Activated naive CD8-positive, alpha-beta T cell (primary cell): ENCODE measurements around the gene ETV7.

ENCODE experiments used
- H3K27ac Mint-ChIP-seq: one replicate; pipeline ENCODE4 v1.8.0; 2021; ENCODE audit warnings: mixed read lengths
- H3K27me3 Mint-ChIP-seq: one replicate; pipeline ENCODE4 v1.8.0; 2021; ENCODE audit warnings: mixed read lengths
- H3K36me3 Mint-ChIP-seq: one replicate; pipeline ENCODE4 v1.8.0; 2021; ENCODE audit warnings: mixed read lengths
- H3K4me1 Mint-ChIP-seq: one replicate; pipeline ENCODE4 v1.8.0; 2021; ENCODE audit warnings: low read depth, mixed read lengths
- H3K4me3 Mint-ChIP-seq: one replicate; pipeline ENCODE4 v1.8.0; 2021; ENCODE audit warnings: mild to moderate bottlenecking, mixed read lengths
- H3K9me3 Mint-ChIP-seq: one replicate; pipeline ENCODE4 v1.8.0; 2021; ENCODE audit warnings: low read depth, mixed read lengths

Gene ETV7

DNA sequence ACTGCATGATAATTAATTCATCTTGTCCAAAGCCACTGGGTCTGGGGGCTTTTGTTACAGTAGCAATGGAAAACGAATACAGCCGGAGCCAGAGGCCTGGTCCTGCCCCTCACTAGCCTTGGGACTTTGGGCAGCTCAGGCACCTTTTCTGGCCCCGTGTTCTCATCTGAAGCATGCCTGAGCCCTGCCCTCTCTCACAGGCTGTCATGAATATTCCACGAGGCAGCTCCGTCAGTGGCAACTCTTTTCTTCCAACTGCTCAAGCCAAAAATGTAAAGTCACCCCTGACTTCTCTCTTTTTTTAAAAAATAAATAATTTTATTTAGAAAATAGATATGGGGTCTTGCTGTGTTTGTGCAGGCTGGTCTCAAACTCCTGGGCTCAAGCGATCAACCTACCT, 56.1 kb downstream of the ETV7 start:
- Mint-ChIP-seq H3K36me3 (no peaks in the 10 kb centered on the region), H3K27me3 (peaks cover 12% of the 10 kb centered on the region), H3K9me3 (no peaks in the 10 kb centered on the region), H3K4me1 (peaks cover 3% of the 10 kb centered on the region), H3K4me3 (no peak overlapping the region), H3K27ac (no peak overlapping the region)

DNA sequence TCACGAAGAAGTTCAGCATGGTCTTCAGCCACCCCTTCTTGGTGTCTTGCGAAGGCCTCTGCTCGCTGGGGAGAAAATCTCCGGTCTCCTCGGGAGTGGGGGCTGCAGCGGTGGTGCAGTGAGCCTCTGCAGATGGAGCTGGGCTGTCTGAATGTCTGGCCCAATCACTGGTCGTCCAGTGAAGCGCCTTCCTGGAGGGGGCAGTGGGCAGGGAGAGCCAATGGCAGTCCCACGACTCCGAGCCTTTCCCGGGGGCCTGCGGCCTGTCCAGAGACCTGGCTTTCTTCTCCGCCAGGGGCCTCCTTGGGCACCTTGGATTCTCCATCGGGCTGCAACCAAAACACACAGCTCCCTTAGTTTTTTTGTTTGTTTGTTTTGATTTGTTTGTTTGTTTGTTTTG, 57.1 kb downstream of the ETV7 start:
- H3K36me3 Mint-ChIP-seq = no peaks in the 10 kb centered on the region
- no peak overlapping the region for H3K27ac Mint-ChIP-seq
- peaks cover 1% of the 10 kb centered on the region for H3K4me1 Mint-ChIP-seq
- H3K9me3 Mint-ChIP-seq = no peaks in the 10 kb centered on the region
- H3K27me3 Mint-ChIP-seq = peaks cover 12% of the 10 kb centered on the region
- H3K4me3 Mint-ChIP-seq = no peak overlapping the region

DNA sequence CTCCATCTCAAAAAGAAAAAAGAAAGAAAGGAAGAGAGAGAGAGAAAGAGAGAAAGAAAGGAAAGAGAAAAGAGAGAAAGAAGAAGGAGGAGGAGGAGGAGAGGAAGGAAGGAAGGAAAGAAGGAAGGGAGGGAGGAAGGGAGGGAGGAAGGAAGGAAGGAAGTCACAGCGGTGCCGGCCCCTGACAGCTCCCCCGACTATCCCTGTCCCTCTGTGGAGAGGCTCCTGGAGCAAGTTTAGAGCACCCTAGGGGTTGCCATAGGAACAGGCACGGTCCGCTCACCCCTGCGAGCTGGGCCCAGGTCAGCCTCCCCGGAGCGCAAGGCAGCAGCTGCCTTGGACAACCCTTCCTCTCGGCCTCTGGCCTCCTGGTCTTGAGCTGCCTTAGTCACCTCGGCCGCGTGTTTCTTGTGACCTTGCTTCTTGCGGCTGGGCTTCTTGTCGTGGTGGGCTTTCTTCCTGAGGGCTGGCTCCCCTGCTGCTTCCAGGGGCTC, 57.6 kb downstream of the ETV7 start:
- H3K27me3 Mint-ChIP-seq = peaks cover 12% of the 10 kb centered on the region
- H3K9me3 Mint-ChIP-seq = no peaks in the 10 kb centered on the region
- no peak overlapping the region for H3K4me3 Mint-ChIP-seq
- no peaks in the 10 kb centered on the region for H3K36me3 Mint-ChIP-seq
- no peak overlapping the region for H3K27ac Mint-ChIP-seq
- H3K4me1 Mint-ChIP-seq = peaks cover 1% of the 10 kb centered on the region

DNA sequence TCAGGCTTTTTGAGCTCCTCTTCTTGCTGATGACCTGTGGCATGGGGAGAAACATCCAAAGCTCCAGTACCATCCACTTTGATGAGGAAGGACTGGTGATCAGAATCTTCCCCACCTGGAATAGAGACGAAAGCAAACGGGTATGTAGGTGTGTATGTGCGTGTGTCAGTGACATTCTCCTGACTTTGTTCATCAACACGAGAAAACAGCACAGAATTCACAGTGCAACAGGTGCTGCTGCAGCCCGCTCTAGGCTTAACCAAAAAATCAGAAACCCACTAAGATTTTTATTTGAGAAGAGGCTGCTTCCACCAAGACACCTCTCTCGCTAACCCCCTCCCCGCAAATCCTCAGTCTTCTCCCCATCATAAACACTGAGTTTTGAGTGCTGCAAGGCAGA, 58.9 kb downstream of the ETV7 start:
- H3K9me3 Mint-ChIP-seq = no peaks in the 10 kb centered on the region
- no peak overlapping the region for H3K4me3 Mint-ChIP-seq
- H3K36me3 Mint-ChIP-seq = no peaks in the 10 kb centered on the region
- peaks cover 7% of the 10 kb centered on the region for H3K27me3 Mint-ChIP-seq
- peaks cover 1% of the 10 kb centered on the region for H3K4me1 Mint-ChIP-seq
- no peak overlapping the region for H3K27ac Mint-ChIP-seq

DNA sequence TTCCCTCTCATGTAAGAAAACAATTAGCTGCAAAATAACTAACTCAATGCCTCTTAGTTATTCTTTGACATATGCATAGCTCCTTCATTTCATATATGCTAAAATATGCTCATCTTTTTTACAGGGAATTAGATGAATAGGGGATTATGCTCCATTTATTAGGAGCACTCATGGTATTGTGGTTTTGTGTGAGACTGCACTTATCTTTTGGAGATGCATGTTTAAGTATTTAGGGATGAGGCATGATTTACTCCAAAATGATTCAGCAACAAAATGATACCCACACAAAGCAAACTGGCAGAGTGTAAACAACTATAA, 59.6 kb downstream of the ETV7 start:
- peaks cover 5% of the 10 kb centered on the region for H3K27me3 Mint-ChIP-seq
- H3K9me3 Mint-ChIP-seq = no peaks in the 10 kb centered on the region
- no peaks in the 10 kb centered on the region for H3K36me3 Mint-ChIP-seq
- no peak overlapping the region for H3K4me3 Mint-ChIP-seq
- peaks cover 1% of the 10 kb centered on the region for H3K4me1 Mint-ChIP-seq
- no peak overlapping the region for H3K27ac Mint-ChIP-seq

DNA sequence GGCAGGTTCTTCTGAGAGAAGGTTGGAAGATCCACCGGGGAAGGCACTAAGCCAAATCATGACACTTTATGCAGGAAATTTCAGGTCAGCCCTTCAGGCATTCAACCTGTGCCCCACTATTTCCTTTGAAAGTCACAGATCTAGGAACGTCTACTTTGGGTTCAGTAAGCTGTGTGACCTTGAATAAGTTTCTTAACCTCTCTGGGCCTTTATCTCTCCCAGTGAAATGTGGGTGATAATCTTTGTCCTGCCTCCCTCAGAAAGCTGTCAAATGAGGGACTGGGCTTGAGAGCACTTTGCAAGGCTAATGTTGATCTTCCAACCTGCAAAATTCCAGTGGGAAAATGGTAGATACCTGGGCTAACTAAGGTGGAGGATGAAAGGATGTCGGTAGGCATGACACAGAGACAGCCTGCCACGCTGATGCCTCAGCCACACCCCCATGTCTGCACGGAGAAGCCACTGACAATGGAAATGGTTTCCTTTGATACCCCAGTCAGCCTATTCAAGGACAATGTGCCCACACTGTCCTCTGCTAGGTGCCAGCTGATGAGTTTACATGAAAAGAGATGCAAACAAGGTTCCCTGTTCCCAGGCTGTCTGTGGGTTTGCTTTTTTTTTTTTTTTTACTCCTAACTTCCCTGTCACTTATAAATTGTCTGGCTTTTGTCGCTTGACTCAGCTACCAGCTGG, 60.1 kb downstream of the ETV7 start:
- H3K4me3 Mint-ChIP-seq = no peak overlapping the region
- peaks cover 1% of the 10 kb centered on the region for H3K4me1 Mint-ChIP-seq
- H3K27ac Mint-ChIP-seq = no peak overlapping the region
- H3K27me3 Mint-ChIP-seq = peaks cover 4% of the 10 kb centered on the region
- no peaks in the 10 kb centered on the region for H3K9me3 Mint-ChIP-seq
- H3K36me3 Mint-ChIP-seq = no peaks in the 10 kb centered on the region

DNA sequence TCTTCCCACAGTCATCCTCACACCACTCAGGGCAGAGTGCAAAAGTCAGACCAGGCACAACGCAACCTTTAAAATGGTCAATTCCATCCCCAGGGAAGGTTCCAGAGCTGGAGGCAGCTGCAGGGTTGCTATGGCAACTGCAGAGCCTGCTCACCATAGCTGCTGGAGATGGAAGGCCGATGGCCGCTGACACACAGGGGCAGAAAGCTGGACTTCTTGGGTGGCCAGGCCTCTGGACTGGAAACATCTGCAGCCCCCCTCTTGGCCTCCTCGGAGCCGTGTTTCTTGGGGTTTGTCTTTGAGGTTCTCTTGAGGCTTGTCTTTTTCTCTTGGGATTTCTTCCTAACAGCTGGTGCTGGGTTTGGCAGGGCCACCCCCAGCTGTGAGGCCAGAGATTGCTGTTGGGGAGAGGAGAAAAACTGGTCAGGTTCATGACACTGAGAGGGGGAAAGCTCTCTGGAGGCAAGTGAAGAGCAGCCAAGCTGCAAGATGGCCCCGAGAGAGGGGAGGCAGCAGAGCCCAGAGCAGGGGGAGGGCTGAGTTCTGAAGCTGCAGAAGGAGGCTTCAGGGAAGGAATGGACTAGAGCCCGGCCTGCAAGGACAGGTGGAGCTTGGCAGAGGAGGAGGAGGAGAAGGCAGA, 61.0 kb downstream of the ETV7 start:
- H3K4me3 Mint-ChIP-seq = no peak overlapping the region
- no peaks in the 10 kb centered on the region for H3K36me3 Mint-ChIP-seq
- peaks cover 1% of the 10 kb centered on the region for H3K4me1 Mint-ChIP-seq
- H3K27ac Mint-ChIP-seq = no peak overlapping the region
- H3K9me3 Mint-ChIP-seq = no peaks in the 10 kb centered on the region
- no peaks in the 10 kb centered on the region for H3K27me3 Mint-ChIP-seq

DNA sequence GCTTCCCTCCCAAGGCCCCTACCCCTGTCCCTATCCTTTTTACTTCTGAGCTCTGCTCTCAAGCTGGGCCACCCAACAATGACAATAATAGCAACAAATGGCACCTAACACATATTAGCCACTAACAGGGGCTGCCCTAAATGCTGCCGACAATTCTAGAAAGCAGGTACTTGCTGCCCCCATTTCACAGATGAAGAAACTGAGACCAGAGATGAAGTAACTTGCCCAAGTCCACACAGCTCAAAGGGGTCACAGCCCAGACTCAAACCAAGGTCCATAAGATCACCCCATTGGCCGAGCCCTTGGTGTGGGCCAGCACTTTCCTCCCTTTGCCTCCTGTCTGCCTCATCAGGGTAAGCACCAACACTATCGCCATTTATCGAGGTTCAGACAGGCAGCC, 62.8 kb downstream of the ETV7 start:
- Mint-ChIP-seq H3K27me3 (no peaks in the 10 kb centered on the region), H3K27ac (no peak overlapping the region), H3K4me3 (no peak overlapping the region), H3K9me3 (no peaks in the 10 kb centered on the region), H3K36me3 (no peaks in the 10 kb centered on the region), H3K4me1 (peaks cover 1% of the 10 kb centered on the region)

DNA sequence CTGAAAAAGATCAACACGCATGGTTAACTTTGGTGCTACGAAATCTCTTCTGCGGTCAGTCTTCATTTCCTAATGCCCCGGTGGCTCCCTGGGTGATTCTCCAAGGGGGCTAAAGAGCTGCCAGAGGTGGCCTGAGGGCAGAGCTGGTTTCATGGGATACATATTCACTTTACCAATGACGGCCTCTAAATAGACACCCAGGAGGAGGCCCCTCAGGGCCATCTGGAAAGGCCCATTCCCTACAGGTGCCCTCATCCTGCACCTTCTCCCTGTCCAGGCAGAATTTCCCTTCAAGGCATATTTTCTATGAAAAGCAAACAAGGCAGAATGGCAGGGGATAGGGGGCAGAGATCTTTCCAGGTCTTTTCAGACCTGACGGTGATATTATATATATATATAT, 63.3 kb downstream of the ETV7 start:
- Mint-ChIP-seq H3K36me3 (no peaks in the 10 kb centered on the region), H3K27ac (no peak overlapping the region), H3K4me3 (no peak overlapping the region), H3K27me3 (no peaks in the 10 kb centered on the region), H3K4me1 (peaks cover 1% of the 10 kb centered on the region), H3K9me3 (no peaks in the 10 kb centered on the region)

DNA sequence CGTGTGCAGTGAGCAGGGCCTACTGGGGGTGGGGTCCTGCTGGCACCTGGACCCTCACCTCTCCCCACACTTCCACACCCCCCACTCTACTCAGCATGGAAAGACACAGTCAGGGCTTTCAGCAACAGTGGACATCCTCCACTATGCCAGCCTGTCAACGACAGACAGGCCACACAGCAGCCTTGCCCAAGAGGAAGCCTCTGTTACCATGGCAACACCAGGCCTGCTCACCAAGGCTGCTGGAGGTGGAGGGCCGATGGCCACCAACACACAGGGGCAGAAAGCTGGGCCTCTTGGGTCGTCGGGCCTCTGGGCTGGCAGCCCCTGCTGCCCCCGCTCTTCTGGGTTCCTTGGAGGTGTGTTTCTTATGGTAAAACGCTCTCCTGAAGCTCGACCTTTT, 64.4 kb downstream of the ETV7 start:
- H3K27ac Mint-ChIP-seq = no peak overlapping the region
- H3K4me1 Mint-ChIP-seq = peaks cover 1% of the 10 kb centered on the region
- H3K9me3 Mint-ChIP-seq = no peaks in the 10 kb centered on the region
- H3K36me3 Mint-ChIP-seq = no peaks in the 10 kb centered on the region
- no peak overlapping the region for H3K4me3 Mint-ChIP-seq
- no peaks in the 10 kb centered on the region for H3K27me3 Mint-ChIP-seq

DNA sequence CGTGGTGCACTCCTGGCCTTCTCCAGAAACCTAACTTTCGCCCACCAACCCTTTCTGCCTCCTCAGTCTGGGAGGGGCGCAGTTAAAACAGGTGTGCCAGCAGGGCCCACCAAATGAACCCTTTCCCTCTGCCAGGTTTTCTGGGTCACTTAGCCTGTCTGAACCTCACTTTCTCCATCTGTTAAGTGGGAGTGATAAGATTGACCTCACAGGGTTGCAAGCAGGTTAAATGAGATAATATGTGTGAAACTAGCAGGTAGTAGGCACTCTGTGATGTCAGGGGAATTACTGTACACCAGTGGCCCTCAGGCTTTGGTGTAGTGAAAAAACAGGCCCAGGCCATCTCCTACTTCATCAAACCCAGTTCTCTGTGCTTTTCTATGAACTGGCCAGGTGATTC, 64.9 kb downstream of the ETV7 start:
- H3K27ac Mint-ChIP-seq = no peak overlapping the region
- no peaks in the 10 kb centered on the region for H3K9me3 Mint-ChIP-seq
- no peaks in the 10 kb centered on the region for H3K27me3 Mint-ChIP-seq
- H3K4me1 Mint-ChIP-seq = no peaks in the 10 kb centered on the region
- H3K4me3 Mint-ChIP-seq = no peak overlapping the region
- no peaks in the 10 kb centered on the region for H3K36me3 Mint-ChIP-seq

DNA sequence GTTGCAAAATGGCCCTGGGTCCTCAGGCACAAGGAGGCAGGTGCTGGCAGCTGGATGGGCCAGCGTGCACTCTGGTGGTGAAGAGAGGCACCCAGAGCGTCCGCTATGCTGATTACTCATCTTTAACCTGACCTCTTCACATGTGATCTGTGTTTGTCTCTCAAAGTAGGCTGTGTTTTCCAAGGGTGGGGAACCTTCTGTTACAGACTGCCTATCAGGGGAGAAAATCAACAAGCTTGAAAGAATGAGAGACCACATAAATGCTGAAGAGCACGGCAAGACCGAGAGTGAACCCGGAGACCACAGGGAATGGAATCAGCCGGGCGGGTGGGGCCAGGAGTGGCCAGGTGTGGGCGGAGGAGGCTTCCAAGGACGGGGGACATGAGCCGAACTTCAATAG, 67.0 kb downstream of the ETV7 start:
- H3K27ac Mint-ChIP-seq = no peak overlapping the region
- no peaks in the 10 kb centered on the region for H3K9me3 Mint-ChIP-seq
- no peaks in the 10 kb centered on the region for H3K27me3 Mint-ChIP-seq
- H3K4me3 Mint-ChIP-seq = no peak overlapping the region
- H3K36me3 Mint-ChIP-seq = no peaks in the 10 kb centered on the region
- no peaks in the 10 kb centered on the region for H3K4me1 Mint-ChIP-seq

DNA sequence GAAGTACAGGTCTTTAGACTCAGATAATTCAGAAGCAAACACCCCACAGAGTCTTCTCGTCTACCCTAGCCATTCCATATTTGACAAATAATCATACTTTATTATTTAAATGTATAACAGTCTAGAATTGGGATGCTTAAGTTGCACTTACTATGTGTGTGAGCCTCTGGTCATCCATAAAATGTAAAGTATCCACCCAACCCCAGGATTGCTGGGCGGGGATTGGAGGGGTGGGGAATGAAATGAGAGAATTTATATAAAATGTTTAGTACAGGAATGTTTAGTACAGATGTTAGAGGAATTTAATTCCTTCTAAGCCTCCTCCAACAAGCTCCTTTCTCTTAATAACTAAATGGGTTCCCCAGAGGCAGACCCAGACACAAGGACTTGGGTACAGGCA, 67.6 kb downstream of the ETV7 start:
- H3K36me3 Mint-ChIP-seq = no peaks in the 10 kb centered on the region
- no peak overlapping the region for H3K27ac Mint-ChIP-seq
- H3K4me1 Mint-ChIP-seq = no peaks in the 10 kb centered on the region
- H3K4me3 Mint-ChIP-seq = no peak overlapping the region
- H3K27me3 Mint-ChIP-seq = no peaks in the 10 kb centered on the region
- H3K9me3 Mint-ChIP-seq = no peaks in the 10 kb centered on the region

DNA sequence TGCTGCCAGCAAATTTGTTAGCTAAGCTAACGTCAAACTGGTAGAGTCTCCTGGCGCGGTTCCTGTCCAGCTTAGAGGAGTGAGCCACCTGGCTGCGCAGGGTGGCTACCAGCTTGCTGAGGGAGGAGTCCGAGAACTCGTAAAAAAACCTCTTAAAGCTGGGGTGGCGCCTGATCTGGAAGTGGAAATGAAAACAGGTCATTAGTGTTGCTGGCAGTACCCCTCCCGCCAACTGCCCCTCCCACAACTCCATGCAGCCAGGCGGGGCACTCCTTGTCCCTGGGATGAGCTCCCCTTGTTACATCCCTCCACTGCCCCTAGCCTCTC, 68.1 kb downstream of the ETV7 start:
- H3K27ac Mint-ChIP-seq = no peak overlapping the region
- H3K9me3 Mint-ChIP-seq = no peaks in the 10 kb centered on the region
- H3K36me3 Mint-ChIP-seq = no peaks in the 10 kb centered on the region
- H3K27me3 Mint-ChIP-seq = no peaks in the 10 kb centered on the region
- no peak overlapping the region for H3K4me3 Mint-ChIP-seq
- H3K4me1 Mint-ChIP-seq = no peaks in the 10 kb centered on the region

DNA sequence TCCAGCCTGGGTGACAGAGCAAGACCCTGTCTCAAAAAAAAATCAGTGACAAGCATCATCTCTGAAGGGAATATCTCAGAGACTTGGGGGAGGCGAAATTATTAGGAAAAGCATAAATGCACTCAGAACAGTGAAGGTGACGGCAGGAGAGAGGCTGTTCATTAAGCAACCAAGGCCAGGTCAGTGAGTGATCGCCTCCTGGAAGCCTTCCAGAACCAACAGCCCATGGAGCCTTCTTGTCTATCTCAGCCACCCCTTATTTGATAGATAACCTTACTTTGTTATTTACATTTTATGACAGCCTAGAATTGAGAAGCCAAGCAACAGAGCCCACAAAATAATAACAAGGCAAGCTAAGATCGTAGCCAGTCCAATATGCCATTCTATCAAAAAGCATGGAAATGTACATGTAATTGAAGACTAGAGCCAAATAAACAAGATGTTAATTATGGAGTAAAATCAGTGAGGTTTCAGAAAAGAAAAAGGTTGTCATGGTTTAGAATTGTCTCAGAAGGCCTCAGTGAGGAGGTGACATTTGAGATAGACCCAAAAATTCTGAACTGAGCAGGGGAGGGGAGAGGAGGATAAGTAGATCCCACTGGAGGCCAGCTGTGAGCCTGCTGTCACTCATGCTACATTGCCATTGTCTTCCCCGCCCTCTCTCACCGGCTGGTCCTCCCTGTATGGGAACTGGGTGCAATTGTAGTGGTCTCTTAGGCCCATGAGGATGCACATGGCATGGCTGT, 68.6 kb downstream of the ETV7 start:
- Mint-ChIP-seq H3K9me3 (no peaks in the 10 kb centered on the region), H3K27ac (no peak overlapping the region), H3K4me3 (no peak overlapping the region), H3K36me3 (no peaks in the 10 kb centered on the region), H3K27me3 (no peaks in the 10 kb centered on the region), H3K4me1 (no peaks in the 10 kb centered on the region)

DNA sequence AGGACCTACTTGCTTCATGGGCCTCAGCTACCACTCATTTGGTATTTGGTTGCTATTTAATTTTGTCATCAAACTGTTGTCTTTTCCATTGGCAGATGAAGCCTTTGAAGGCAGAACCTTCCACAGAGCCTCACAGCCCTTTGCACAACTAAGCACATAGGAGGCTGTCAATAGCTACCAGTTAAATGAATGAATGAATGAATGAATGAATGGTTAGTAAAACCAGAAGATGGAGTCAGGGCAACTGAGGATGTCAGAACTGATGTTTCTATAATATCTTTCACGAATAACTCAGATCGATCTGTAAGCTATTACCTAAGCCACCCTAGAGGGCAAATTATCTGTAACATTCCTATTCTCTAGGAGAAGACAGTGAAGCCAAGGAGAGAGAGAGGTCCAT, 69.8 kb downstream of the ETV7 start:
- Mint-ChIP-seq H3K36me3 (no peaks in the 10 kb centered on the region), H3K9me3 (no peaks in the 10 kb centered on the region), H3K4me1 (no peaks in the 10 kb centered on the region), H3K27me3 (no peaks in the 10 kb centered on the region), H3K27ac (no peak overlapping the region), H3K4me3 (no peak overlapping the region)
